Activated naive CD8-positive, alpha-beta T cell treated with anti-CD3 and anti-CD28 coated beads, Interleukin-2, amount 50 U/mL, for 16 hours (primary cell): ENCODE data around the gene CPT1B.
"Not testable (repeated sequence)": the region's sequence is repeated elsewhere in the genome, so short reads cannot be mapped to it uniquely, and the experiment has no call there.

Experiments used
- DNase-seq: peaks from one replicate; pipeline ENCODE4 v3.0.0-alpha.2; 2020; ENCODE audit warnings: low read depth, low spot score

The CPT1B gene

GRCh38 chr22:50577987-50578775, at the start of gene CPT1B:
TSS of gene CPT1B (minus strand) at chr22:50578427. CDS start at chr22:50577915, 512 bp downstream.
- no peak for DNase-seq

- DNase-seq: no peak
These were observed 48.8 kb upstream of the CPT1B start for GRCh38 chr22:50626850-50627641.

GRCh38 chr22:50626314-50626849, 48.2 kb upstream of the CPT1B start:
- DNase-seq: no peak

GRCh38 chr22:50625568-50626313, 47.5 kb upstream of the CPT1B start:
- no peak for DNase-seq

GRCh38 chr22:50625131-50625567, 46.9 kb upstream of the CPT1B start:
- DNase-seq: no peak

- no peak for DNase-seq
These were observed 46.3 kb upstream of the CPT1B start for GRCh38 chr22:50624347-50625130.

- DNase-seq: no peak
These were observed 44.6 kb upstream of the CPT1B start for GRCh38 chr22:50622723-50623327.

GRCh38 chr22:50621948-50622722, 43.9 kb upstream of the CPT1B start:
- DNase-seq: no peak

- DNase-seq: no peak
These were observed 43.2 kb upstream of the CPT1B start for GRCh38 chr22:50621356-50621880.

- peak; percentile 74 for DNase-seq
These were observed 42.5 kb upstream of the CPT1B start for GRCh38 chr22:50620593-50621355.

GRCh38 chr22:50614296-50614695, 36.1 kb upstream of the CPT1B start:
- DNase-seq: not testable (repeated sequence)

GRCh38 chr22:50613291-50613981, 35.2 kb upstream of the CPT1B start:
- DNase-seq: no peak

- DNase-seq: no peak
These were observed 34.4 kb upstream of the CPT1B start for GRCh38 chr22:50612528-50613221.

GRCh38 chr22:50612168-50612527, 33.9 kb upstream of the CPT1B start:
- no peak for DNase-seq

- no peak for DNase-seq
These were observed 33.3 kb upstream of the CPT1B start for GRCh38 chr22:50611341-50612060.

GRCh38 chr22:50610581-50610980, 32.4 kb upstream of the CPT1B start:
- no peak for DNase-seq

- DNase-seq: no peak
These were observed 31.8 kb upstream of the CPT1B start for GRCh38 chr22:50610041-50610451.
